ENCODE results near the gene OSBPL9. TPM values are rescaled to one million over a fixed set of nuclear protein-coding genes. Genes with fewer than 3 reads are reported as not detected.

Gene OSBPL9
- total RNA-seq, 2 donors from 2014 or later = 94.1 to 114 TPM

DNA sequence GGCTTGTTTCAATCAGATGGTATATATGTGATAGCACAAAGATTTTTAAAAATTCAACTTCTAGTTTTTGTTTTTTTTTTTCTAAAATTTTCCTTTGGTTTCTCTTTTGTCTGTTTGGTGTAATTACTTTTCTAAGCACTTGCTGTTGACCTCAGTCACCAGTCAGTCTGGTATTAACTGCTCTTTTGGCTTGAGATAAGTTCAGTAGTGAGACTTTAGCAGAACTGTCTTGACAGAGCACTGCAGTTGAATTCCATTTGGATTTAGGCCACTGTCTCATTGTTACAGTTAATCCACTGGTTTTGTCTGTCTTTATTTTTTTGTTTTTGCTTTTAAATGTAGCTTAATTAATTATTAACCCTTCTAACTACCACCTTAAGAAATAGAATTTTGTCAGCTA lies 36.2 kb downstream of the OSBPL9 start:
- ATAC-seq (ENCODE audit: insufficient number of reproducible peaks, low FRiP score, low read depth) (no peak), DNase-seq (ENCODE audit: low spot score) (no peak)
- H3K27ac ChIP-seq = no peak overlapping the region
- no peaks in the 10 kb centered on the region for H3K36me3 ChIP-seq
- H3K4me1 ChIP-seq (ENCODE audit: control insufficient read depth in 1 of 2, low read depth in 2 of 2) = peaks cover 36 to 84% of the 10 kb centered on the region in 2 donors
- no peaks in the 10 kb centered on the region for H3K9me3 ChIP-seq
- no peak overlapping the region for H3K4me3 ChIP-seq
- no peaks in the 10 kb centered on the region for H3K27me3 ChIP-seq (replicated peaks; ENCODE audit: insufficient read depth)
- TF ChIP-seq, protein P1, sequence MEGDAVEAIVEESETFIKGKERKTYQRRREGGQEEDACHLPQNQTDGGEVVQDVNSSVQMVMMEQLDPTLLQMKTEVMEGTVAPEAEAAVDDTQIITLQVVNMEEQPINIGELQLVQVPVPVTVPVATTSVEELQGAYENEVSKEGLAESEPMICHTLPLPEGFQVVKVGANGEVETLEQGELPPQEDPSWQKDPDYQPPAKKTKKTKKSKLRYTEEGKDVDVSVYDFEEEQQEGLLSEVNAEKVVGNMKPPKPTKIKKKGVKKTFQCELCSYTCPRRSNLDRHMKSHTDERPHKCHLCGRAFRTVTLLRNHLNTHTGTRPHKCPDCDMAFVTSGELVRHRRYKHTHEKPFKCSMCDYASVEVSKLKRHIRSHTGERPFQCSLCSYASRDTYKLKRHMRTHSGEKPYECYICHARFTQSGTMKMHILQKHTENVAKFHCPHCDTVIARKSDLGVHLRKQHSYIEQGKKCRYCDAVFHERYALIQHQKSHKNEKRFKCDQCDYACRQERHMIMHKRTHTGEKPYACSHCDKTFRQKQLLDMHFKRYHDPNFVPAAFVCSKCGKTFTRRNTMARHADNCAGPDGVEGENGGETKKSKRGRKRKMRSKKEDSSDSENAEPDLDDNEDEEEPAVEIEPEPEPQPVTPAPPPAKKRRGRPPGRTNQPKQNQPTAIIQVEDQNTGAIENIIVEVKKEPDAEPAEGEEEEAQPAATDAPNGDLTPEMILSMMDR (IDR thresholded peaks at IDR 0.05) = no peak

DNA sequence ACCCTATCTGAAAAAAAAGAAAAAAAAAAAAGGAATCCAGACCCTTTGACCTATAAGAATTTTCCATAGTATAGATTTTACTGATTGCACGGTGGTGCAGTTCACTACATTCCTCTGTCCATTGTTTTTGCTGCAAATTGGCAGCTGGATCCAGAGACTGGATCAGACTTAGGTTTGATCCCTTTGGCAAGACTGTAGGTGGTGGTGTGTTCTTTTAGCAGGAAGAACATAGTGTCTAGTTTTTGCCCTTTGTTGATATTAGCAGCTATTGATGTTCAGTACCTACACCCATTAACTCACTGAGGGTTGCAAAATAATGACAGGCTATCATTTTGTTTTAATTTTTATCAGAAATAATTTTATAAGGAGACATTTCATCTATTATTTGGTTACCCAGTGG lies 37.1 kb downstream of the OSBPL9 start:
- peak overlapping the region in 1 of 2 donors; percentile 10 for H3K27ac ChIP-seq
- TF ChIP-seq, protein P1 (IDR thresholded peaks at IDR 0.05) = no peak
- no peaks in the 10 kb centered on the region for H3K27me3 ChIP-seq (replicated peaks; ENCODE audit: insufficient read depth)
- H3K36me3 ChIP-seq = no peaks in the 10 kb centered on the region
- no peaks in the 10 kb centered on the region for H3K9me3 ChIP-seq
- ATAC-seq (ENCODE audit: insufficient number of reproducible peaks, low FRiP score, low read depth) (no peak), DNase-seq (ENCODE audit: low spot score) (no peak)
- peaks cover 28 to 75% of the 10 kb centered on the region in 2 donors for H3K4me1 ChIP-seq (ENCODE audit: control insufficient read depth in 1 of 2, low read depth in 2 of 2)
- H3K4me3 ChIP-seq = no peak overlapping the region

DNA sequence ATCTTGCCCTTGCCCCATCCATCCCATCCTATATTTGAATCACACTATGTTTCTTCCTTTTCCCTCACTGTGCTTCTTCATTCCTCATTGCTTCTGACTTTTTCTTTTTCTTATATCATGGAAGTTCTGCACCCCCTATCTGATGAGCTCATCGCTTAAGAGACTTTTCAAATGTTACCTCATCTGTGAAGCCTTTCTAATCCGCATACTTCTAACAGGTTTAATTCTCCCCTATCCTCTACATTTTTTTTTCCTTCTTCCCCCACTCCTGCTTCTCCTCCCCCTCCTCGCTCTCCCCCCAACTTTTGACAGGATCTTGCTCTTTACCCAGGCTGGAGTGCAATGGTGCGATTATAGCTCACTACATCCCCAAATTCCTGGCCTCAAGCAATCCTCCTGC lies 39.5 kb downstream of the OSBPL9 start:
- Histone ChIP-seq H3K27ac (no peak overlapping the region), H3K27me3 (replicated peaks; ENCODE audit: insufficient read depth) (no peaks in the 10 kb centered on the region), H3K9me3 (no peaks in the 10 kb centered on the region), H3K4me1 (ENCODE audit: control insufficient read depth in 1 of 2, low read depth in 2 of 2) (peaks cover 29 to 73% of the 10 kb centered on the region in 2 donors), H3K36me3 (no peaks in the 10 kb centered on the region), H3K4me3 (no peak overlapping the region)
- ATAC-seq (ENCODE audit: insufficient number of reproducible peaks, low FRiP score, low read depth) (no peak), DNase-seq (ENCODE audit: low spot score) (no peak)
- TF ChIP-seq, protein P1 (IDR thresholded peaks at IDR 0.05) = no peak

DNA sequence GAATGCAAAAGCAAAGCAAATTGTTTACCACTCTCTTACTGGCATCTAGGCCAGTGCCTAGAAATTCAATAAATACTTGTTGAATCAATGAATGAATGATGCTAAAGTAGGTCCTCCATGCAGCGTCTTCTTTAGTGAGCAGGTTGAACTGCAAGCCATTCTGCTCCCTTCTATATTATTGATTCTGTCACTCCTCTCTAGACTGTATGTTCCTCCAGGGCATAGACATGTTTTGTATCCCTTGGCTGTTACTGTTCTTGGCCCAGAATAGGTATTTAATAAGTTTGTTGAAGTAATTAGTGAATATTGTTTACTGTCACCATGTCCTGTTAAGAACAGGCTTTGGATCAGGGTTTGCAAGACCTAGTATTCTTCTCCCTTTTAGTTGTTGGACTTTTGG lies 43.7 kb downstream of the OSBPL9 start:
- H3K4me1 ChIP-seq (ENCODE audit: control insufficient read depth in 1 of 2, low read depth in 2 of 2) = peaks cover 26 to 72% of the 10 kb centered on the region in 2 donors

DNA sequence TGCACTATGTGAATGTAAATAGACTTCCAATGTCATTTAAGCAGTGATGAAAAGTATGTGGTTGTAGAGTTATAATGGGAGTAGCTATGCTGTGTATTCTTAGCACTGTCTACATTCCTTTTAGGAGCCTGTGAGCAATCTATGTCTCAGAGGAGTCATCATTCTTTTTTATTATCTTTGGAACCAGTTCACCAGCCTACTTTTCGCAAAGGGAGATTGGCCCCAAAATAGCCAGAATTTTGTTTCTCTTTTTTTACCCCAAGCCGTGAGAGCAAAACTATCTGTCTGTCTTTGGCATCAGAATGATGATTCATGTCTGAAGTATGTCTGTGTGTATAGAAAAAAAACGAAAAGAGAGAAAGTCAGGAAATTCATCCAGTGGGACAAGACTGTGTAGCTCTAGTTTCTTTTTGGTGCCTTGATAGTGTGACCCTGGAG lies 44.2 kb downstream of the OSBPL9 start:
- H3K4me3 ChIP-seq = peak overlapping the region; percentile 8
- TF ChIP-seq, protein P1 (IDR thresholded peaks at IDR 0.05) = no peak

More for the DNA sequence above, 43.7 kb downstream of the OSBPL9 start:
- ATAC-seq (ENCODE audit: insufficient number of reproducible peaks, low FRiP score, low read depth) (no peak), DNase-seq (ENCODE audit: low spot score) (no peak)
- no peaks in the 10 kb centered on the region for H3K27me3 ChIP-seq (replicated peaks; ENCODE audit: insufficient read depth)
- H3K36me3 ChIP-seq = no peaks in the 10 kb centered on the region
- peak overlapping the region; percentile 8 for H3K4me3 ChIP-seq
- TF ChIP-seq, protein P1 (IDR thresholded peaks at IDR 0.05) = no peak
- no peaks in the 10 kb centered on the region for H3K9me3 ChIP-seq
- H3K27ac ChIP-seq = peak overlapping the region; percentile 50 to 71

More for the DNA sequence above, 44.2 kb downstream of the OSBPL9 start:
- no peaks in the 10 kb centered on the region for H3K9me3 ChIP-seq
- peak overlapping the region; percentile 50 to 71 for H3K27ac ChIP-seq
- no peaks in the 10 kb centered on the region for H3K27me3 ChIP-seq (replicated peaks; ENCODE audit: insufficient read depth)
- no peaks in the 10 kb centered on the region for H3K36me3 ChIP-seq
- no peak for DNase-seq (ENCODE audit: low spot score)
- peak; percentile 71 for ATAC-seq (ENCODE audit: insufficient number of reproducible peaks, low FRiP score, low read depth)
- peaks cover 30 to 72% of the 10 kb centered on the region in 2 donors for H3K4me1 ChIP-seq (ENCODE audit: control insufficient read depth in 1 of 2, low read depth in 2 of 2)
